Subcutaneous preadipocyte (primary cell): Measurements from ENCODE around the gene NOS1. TPM values are rescaled to one million over a fixed set of nuclear protein-coding genes. Genes with fewer than 3 reads are reported as not detected.

Source experiments
- total RNA-seq: library from RNA; depleted of rRNA; stranded (reverse); fragments of >200 nt; gene quantifications from 2 replicates; pipeline ENCODE4 v1.2.3, GENCODE V29; 2012

NOS1 gene
- total RNA-seq: not detected in 2 replicates

GRCh38 chr12:117361347-117361751, at the start of gene NOS1:
Gene NOS1, minus strand, starts transcription at chr12:117361626. Its CDS starts 30,557 bp downstream, at chr12:117331069.

GRCh38 chr12:117190210-117190781, 171.1 kb downstream of the NOS1 start, which contains the start of gene FBXO21:
Gene FBXO21, minus strand, starts transcription at chr12:117190470. Its CDS starts 14 bp downstream, at chr12:117190456.

Other genes with a start within 250 kb of the NOS1 start
- 64.5 and 73.5 TPM in 2 replicates for gene FBXO21, start 171.2 kb downstream of the NOS1 start, total RNA-seq